GM18870 (cell line): ENCODE data around the gene CUX1.
"Not testable (repeated sequence)": the region's sequence is repeated elsewhere in the genome, so short reads cannot be mapped to it uniquely, and the experiment has no call there.

ENCODE experiments used
- ATAC-seq: cut with Tn5 transposase; IDR thresholded peaks from one replicate; pipeline ENCODE4 v1.9.1; 2021; ENCODE audit warnings: moderate library complexity; ENCODE audit not compliant: unreplicated experiment

Gene CUX1

DNA sequence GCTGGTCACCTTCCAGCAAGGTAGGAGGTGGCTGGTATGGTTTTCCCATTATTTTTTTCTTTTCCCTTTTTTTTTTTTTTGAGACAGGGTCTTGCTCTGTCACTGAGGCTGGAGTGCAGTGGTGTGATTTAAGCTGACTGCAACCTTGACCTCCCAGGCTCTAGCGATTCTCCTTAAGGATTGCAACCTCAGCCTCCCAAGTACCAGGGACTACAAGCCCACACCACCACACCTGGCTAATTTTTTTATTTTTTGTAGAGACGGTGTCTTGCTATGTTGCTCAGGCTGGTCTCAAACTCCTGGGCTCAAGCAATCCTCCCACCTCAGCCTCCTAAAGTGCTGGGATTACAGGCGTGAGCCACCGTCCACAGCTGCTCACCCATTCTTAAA is 24.7 kb upstream of the CUX1 start:
- not testable (repeated sequence) for ATAC-seq

DNA sequence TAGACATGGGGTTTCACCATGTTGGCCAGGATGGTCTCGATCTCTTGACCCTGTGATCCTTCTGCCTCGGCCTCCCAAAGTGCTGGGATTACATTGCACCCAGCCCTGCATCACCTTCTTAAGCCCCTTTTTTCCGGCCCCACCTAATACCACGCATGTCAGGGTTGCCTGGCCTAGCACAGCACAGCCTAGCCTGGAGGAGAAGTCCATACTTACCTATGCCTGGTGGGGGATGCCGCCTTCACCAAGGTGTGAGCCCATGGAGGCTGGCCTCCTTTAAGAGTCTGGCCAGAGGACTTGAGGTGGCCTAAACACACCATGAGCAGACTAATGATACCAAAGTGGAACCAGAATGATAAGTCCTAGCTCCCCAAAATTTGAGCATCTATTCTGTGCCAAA is 22.0 kb upstream of the CUX1 start:
- no peak for ATAC-seq

DNA sequence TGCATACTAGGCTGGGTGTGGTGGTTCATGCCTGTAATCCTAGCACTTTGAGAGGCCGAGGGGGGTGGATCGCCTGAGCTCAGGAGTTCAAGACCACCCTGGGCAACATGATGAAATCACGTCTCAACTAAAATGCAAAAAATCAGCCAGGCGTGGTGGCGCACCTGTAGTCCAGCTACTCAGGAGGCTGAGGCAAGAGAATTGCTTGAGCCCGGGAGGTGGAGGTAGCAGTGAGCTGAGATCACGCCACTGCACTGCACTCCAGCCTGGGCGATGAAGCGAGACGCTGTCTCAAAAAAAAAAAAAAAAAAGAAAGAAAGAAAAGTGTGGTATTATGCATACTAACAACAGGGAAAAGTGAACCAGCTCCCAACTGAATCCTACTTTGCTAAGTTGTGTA is 19.3 kb upstream of the CUX1 start:
- ATAC-seq: not testable (repeated sequence)

DNA sequence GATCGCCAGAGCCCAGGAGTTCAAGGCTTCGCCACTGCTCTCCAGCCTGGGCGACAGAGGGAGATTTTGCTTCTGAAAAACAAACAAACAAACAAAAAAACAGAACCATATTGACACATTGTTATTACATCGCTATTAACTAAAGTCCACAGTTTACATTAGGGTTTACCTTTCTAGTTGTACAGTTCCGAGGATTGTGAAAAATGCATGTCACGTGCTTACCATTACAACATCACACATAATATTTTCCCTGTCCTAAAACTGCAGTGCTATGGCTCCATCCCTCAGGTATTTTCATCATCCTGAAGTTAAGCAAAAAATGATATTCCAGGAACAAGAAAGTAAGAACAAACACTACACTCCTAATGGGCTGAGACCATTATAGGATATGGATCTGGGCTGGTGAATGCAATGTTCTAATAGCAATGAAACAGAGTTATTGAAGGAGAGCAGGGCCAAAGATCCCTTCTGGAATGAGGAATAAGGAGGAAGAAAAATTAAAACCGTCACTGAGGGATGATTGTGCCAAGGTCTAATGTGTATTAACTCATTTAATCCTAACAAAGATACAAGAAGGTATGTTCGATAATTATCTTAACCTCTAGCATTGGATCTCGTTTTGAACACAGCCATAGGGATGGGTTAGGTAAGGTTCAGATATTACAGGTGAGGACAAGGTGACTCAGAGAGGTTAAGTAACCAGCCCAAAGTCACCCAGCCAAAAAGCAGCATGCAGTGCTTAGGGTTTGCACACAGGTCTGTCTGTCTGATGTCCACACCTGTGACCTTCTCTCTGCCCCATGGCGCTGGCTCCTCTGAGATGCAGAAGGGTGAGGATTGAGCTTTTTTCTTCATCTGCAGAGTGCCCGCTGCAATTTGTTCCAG is 14.0 kb upstream of the CUX1 start:
- ATAC-seq: no peak

DNA sequence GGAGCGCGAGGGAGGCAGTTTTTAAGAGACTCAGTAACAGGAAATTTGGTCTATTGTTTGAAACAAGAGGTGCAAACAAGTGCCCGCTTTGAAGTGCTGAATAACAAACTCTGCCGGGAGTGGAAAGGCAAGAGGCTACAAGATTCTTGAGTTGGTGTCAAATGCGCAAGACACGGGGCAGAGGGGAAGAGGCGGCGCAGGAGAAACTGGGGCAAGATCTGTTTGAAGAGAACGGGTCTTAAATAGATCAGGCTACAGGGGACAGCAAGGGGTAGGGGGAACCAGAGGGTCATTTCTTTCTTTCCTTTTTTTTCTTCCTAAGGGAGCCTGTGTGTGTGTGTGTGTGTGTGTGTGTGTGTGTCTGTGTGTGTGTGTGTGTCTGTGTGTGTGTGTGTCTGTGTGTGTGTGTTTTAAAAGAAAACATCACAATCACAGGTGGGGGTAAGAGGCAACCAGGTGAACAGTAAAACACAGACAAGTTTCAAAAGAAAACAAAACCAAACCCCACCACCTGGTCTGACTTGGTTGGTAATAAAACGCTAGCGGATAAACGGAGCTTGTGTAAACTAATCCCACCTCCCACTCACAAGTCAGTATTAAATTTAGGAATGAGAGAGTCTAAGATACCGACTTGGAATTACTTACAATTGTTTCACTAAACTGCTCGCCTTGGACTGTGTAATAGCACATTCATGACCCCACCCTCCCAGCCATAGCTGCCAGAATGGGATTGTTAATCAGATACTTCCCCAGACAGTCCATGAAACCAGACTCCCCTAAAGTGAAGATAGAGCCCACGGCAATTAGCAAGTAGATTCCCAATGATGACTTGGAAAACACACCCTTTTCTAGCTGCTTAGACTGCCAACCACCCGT is 13.1 kb upstream of the CUX1 start:
- no peak for ATAC-seq

DNA sequence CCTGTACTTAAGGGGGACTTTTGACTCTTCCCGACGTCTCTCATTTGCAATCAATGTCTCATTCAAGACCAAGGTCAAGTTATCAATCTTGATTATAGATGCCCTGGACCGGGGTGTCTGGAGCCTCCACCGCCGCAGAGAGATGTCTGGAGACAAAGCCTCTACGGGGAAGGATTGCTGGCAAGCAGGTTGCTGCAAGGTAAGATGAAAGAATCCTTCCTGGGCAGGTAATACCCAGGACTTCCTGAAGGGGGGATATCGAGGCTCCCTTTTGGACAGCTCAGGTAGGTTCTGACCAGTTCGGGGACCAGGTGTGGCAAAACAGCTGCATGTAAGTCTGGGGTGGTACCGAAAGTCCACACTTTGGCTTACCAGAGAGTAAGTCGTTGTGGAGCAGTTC is 12.5 kb upstream of the CUX1 start:
- no peak for ATAC-seq

DNA sequence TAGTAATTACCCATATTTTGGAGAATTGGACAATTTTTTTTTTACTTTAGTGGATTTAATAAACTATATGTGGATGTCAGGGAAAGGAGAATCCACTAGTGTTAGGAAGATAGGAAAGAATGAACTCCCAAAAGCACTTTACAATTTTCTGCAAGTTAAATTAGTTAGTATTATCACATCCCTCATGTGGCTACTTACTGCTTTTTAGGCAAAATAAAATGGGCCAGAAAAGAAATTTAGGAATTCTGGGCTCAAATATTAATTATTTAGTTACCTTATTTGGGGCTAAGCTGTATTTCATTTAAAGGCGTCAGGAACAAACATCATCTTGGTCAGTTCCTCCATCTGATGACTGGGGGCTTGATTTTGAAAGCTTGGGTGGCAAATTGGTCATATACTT is 4.8 kb upstream of the CUX1 start:
- no peak for ATAC-seq

DNA sequence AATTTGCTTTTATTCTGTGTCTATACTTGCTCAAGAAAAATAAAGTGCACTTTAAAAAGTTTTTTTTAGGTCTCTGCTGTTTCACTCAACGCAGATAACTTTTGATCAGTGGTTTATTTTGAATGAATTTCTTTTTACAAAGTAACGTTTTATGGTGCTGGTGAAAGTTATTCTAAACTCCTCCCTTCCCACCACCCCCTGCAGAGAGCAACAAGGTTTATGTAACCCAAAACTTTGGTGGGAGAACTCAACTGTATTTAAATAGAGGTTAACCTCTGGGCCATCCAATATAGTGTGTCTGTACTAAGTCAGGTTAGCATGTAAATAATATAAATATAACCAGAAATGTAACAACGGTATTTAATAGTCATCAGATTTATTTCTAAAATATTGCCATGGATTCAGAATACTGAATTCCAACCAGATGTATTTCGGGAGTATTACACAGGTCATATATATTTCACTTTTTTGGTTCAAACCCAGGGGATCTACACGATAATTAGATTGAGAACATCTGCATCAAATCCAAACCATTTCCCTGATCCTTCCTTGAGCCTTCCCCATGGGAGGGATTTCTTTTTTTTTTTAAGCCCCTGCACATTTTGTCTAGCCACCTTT is 3.9 kb upstream of the CUX1 start:
- ATAC-seq: no peak

DNA sequence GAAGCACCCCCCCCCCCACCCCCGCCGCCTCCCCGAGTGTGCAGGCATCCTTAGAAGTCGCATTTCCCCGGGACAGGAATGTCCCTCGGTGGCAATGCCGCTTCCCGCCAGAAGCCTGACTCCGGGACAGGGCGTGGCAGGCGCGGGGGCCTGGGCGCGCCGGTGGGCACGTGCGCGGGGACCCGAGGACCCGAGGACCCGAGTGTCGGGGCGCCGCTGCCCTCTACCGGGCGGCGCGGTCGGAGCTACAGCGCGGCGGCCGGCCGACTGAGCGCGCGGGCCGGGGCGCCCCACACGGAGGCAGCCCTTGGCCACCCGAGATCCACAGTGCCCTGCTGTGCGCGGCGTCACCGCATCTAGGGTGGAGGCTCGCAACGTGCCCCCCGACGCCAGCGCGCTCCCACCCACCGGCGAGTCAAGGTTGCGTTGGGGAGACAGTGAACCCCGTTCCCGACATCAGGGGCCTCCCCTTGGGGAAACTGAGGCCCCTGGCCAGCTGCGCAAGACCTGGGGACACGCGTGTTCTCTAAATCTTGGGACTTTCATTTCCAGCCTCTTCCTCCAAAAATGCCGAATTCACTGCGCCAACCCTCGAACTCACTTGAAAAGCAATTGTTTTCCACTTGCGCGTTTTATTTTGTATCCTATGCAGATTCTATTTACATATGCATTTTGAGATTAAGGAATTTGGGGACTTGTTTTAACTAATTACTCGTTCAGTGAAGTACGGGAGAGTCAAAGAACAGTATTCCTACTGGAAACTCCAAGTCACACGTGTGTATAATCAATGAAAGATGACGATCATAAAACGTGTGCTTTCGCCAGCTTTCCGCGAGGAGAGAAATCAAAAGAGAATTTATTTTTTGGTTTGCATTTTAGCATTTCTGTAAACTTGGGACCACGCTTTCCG is 3.1 kb upstream of the CUX1 start:
- no peak for ATAC-seq

DNA sequence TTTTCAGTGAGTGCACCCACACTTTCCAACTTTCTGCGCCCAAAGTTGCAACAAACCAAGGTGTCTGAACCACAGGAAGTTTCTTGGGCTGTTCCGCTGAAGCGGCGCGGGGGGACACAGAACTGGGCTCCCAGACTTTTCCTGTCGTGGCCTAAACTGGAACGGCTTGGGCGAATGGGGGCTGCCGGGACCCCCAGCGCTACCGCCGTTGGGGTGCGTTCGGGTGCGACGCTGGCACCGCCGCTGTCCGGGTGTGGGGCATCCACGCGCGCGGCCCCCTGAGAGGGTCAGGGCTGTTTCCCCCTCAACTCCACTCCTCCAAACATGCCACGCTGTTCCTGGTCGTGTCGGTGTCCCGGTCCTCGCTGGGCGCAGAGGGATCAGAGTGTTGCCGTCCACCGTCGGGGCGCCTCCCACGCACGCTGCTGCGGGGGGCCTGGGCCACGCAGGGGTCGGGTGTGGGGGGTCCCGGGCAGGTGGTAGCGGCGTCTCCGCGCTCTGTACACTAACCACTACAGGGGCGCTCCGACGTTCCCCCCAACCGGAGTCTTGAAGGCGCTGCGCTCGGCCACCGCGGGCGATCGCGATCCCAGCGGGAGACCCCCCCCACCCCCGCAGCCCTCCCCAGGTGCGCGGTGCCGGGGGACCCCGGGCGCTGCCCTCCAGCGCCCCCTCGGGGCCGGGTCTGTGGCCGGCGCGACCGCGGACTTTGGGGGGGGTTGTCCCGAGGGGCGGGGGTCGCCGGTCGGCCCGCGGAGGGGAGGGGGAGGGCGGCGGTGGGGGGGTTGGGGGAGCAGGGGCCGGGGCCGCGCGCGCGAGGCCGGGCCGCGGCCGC is 2.2 kb upstream of the CUX1 start:
- no peak for ATAC-seq

DNA sequence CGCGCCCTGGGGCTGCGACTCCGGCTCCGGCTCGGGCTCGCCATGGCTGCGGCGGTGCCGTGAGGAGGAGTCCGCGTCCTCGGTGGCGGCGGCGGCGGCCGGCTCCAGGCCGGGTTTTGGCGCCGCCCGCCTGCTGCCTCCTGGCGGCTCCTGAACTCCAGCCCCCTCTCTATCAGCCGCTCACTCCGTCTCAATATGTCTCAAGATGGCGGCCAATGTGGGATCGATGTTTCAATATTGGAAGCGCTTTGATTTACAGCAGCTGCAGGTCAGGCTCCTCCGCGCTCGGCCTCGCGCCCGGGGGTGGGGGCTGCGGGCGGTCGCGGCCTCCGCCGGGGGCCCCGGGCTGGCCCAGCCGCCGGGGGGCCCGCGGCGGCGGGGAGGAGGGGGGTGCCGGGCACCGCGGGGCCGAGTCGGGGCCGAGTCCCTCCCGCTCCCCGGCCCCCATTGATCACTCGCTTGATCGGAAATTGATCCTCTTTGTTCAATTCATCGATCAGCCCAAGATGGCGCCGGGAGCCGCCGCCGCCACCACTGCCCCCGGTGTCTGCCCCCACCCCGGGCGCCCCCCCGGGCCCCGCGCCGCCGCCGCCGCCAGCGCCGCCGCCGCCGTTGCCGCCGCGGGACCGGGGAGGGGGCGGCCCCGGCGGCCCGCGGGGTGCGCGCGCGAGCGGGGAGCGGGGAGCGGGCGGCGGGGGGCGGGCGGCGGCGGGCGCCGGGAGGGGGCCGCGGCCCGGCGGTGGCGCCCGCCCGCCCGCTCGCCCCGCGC is 1.4 kb upstream of the CUX1 start:
- no peak for ATAC-seq

DNA sequence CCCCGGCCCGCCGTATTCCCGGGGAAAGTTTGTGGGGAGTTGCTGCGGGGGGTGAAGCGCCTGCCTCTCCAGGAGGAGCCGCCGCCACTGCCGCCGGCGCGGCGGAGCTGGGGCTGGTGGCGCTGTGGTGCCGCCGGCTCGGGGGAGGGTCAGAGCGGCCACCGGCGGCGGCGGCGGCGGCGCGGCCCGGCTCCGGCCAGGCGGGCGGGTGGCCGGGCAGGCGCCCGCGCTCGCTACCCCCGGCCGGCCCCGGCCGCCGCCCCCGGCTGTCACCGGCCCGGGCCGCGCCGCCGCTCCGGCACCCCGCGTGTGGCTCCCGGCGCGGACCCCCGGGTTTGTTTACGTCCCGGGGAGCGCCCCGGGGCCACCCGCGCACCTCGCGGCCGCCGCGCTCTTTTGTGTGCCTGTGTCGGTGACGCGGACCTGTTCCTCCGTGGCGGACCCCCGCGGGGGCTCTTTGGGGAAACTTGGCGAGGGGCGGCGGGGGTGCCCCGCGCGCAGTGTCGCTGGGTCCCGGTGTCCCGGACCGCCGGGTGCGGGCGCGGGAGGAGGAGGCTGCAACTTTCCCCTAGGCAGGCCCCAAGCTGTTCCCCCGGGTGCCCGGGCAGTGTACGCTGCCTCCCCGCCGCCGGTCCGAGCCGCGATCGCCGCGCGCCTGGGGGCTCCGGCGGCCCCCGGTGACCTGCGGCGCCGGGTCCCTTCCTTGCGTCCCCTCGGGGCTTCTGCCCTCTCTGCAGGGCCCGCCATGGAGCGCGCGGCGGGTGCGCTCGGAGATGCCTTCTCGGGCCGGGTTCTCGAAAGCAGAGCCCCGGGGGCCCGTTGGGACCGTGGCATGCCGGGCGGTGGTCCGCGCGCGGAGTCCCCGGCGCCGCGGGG is 593 bp upstream of the CUX1 start:
- ATAC-seq: no peak

DNA sequence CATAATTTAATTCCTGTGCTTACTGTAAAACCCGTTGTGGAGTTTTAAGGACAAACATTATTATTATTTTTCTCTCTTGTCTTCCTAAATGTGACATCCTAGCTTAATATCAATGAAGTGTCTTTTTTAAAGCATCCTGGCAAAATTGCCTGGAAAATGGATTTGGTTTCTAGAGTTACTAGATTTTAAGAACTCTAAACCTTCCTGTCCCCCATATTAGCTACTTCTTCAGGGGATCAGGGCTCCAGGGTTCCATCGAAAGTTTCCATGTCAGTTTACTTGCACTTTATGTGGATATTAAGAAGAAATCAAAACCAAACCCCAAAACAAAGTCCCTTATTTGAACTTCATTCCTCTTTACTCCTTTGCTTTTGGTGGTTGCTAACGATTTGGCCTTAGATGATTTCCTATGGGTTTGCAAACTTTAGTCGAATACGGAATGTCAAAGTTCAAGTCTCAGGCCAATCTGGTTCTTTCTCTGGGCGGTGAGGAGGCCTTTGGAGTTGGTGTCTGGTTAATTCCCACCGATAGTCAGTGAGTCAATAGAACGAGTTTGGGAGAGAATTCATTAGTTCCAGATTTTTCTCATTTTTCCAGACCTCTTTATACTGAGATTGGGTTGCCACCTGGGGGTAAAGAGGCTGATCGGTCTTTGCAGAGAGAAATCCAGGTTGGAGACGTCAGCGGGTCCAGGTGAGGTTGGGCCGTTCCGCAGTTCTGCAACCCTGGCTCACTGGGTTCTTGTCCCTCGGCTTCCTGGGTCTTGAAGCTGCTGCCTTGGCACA is 1.1 kb downstream of the CUX1 start:
- ATAC-seq: no peak

DNA sequence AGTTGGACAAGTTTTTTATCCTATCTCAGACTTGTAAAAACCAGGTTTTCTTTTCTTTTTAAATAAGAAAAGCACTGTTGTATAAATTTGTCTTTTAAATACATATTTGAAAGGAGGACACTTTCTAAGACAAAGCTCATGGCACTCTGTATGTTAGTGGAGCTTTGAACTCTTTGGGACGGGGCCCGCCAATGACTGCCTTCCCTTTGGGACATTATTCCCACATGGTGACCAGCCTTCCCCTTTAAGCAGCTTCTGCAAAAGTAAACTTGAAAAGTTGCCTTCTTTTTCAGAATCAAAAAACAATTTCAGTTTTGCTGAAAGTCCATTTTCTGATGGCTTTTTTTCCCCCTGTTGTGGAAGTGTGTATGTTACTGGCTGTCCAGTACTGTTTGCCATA is 1.8 kb downstream of the CUX1 start:
- ATAC-seq: no peak

DNA sequence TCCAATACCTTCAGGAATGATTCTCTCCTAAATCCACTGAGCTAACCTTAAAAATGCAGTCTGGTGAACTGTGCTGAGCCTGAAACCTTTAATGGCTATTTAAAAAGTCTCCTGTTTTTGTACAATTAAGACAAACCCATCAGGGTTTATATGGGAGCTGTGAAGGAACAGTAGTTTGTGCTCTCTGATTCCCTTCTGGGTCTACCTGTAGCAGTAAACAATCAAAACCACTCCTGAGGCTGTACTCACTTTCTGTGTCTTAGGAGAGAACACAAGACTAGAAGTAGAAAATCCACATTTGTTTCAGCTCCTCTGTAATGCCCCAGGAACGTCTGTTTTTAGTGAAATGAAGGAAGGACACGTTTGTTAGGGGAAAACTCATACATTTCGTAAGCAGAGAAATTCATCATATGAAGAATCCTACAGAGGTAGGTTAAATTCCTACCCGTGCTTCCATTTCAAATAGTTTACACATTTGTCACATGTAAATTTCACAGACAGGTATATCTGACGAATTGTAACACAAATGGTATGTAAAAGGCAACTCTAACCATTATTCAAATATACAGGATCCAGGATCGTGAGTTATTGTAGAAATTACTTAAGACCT is 2.6 kb downstream of the CUX1 start:
- ATAC-seq: no peak

DNA sequence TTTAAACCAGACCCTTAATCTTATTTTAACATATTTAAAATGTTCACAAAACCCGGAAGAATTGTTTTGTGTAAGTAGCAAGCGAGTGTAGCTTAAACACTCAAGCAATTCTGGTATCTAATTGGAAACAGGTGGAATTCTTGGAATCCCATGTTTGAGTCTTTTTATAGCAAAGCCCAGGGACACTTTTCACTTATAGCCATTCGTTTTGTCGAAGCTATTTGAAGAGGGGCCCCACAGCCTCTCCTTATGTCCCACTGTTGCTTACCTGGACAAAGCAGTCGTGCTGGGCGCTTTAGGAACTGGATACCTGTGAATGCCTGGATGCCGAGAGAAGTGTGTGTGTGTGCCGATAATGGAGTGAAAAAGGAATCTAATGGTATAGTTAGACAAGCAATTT is 3.3 kb downstream of the CUX1 start:
- ATAC-seq: no peak

DNA sequence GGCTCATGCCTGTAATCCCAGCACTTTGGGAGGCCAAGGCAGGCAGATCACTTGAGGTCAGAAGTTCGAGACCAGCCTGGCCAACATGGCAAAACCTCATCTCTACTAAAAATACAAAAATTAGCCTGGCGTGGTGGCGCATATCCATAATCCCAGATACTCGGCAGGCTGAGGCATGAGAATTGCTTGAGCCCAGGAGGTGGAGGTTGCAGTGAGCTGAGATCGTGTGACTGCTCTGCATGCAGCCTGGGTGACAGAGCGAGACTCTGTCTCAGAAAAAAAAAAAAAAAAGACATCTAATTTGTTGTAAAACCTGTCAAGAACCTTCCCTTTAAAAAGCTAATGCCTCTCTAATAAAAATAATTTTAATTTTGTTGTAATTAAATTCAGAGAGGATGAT is 5.2 kb downstream of the CUX1 start:
- ATAC-seq: not testable (repeated sequence)
